ENCODE measurements around the gene SMAD6.
"Not testable (repeated sequence)": the region's sequence is repeated elsewhere in the genome, so short reads cannot be mapped to it uniquely, and the experiment has no call there.

SMAD6 gene

DNA sequence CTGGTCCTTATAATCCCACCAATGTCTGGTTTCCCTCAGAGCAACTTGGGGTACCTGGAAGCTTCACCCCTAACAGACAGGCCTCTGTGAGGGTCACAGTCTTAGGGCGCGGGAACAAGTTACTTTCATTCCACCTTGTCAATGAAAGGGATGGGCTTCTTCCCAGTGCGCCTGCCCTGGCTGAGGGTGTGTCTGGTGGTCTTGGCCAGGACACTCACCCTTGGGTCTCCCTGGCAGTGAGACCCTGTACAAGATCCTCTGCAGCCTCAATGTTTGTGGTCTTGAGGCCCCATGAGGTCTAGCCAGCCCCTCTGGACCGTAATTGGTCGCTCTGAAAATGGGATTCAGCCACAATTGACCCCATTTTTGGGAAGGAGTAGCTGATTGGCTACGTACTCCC lies 40.2 kb downstream of the SMAD6 start:
- no peak for DNase-seq (ENCODE audit: low read depth, low spot score)

DNA sequence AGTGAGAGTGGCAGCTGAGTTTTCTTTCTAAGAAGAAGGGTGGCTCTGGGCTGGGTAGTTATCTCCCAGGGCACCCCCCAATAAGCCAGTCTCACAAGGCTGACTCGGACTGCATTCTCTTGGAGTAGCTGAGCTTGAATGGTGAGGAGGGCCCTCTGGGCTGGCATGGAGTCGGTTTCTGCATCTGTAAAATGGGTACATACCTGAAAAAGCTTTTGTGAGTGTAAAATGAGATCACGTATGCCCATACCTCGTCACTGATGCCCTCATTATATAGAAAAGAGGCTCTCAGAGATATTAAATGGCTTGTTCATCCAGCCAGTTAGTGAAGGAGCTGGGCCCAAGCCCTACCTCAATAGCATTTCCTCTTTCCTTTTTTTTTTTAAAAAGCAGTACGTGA lies 41.2 kb downstream of the SMAD6 start:
- no peak for DNase-seq (ENCODE audit: low read depth, low spot score)

DNA sequence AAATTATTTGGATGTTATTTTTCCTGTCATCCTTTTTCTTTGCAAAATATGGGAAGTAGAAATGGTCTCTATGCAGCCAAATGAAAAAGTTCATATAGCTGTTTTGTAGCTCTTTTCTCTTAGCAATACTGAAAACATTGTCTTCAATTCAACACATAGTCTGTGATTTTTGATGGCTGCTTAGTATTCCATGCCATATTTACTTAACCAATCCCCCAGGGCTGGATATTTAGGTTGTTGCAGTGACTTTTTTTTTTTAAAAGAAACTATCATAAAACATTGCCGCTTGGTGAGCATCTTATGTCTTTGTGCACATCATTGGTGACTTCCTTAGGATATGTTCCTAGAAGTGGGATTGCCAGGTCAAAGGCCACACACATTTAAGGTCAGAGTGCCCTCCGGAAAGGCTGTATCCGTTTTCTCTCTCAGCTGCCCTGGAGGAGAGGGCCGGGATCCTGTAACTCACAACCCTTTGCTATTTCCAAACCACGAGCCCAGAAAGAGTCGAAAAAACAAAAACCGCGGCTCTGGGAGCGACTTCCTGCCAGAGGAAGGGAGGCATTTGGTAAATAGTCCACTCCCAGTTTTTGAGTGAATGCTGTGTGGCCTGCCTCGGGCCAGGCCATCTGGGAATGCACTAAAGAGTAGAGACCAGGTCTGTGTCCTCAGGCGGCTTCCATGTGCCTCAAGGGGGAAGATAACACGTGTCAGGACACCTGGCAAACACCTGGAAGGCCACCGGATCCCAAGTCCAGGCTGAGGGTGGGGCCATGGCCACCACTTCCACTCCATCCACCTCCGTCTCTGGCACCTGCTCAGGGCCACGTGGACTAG lies 41.9 kb downstream of the SMAD6 start:
- no peak for DNase-seq (ENCODE audit: low read depth, low spot score)

DNA sequence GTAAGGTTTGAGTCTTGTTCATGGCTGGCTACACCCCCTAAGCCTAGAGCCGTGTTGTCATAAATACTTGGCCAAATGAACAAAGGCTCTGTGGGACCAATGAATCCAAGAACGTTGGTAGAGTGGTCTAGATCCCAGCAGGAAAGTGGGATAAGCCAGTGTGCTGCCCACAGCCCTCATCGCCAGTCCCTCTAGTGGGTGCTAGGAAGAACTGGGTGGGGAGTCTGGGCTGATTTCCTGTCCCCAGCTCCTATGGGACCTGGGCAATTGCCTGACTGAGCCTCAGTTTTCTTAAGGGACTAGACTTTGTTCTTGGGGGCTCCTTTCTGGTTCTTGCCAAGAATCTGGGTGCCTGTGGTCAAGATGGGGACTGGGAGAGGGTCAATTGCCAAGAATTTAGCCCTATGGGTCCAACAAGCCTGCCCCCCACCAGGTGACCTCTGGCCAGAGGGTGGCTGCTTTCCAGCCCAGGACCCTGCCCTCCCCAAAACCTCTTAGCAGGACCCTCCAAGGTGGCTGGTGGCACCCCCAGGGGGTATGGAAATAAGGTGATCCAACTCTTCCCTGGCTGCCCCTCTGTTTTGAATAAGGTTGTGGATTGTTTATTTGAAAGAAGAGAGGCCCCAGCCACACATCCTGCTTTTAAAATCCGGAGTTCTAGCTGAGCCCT lies 42.7 kb downstream of the SMAD6 start:
- no peak for DNase-seq (ENCODE audit: low read depth, low spot score)

DNA sequence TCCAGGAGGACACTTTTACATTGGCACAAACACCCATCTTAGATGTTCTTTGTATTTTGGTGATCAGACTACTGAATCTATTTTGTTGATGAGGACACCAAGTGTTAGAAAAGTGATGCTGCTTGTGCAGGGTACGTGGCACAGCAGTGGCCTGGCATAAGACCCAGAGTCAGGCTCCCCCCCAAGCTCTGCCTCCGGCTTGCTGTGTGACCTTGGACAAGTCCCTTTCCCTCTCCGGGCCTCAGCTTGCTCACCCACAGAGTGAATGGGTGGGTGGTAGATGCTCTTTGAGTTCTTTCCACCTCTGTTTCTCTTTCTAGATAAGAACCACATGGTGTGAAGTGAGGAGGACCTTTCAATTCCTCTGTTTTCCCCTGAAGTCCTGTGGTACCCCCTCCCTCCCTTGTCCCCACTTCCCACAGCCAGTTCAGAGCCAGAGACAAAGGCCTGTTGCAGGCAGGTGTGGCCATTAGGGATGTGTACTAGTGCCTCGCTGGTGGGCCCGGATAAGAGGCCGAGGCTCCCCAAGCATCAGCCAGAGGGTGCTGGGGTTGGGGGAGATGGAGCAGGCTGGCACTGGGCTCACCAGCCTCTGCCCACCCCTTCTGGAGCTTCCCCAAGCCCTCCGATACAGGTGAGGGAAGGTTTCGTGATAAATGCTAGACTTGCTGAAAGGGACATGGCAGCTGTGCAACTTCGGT lies 43.6 kb downstream of the SMAD6 start:
- DNase-seq (ENCODE audit: low read depth, low spot score), result no peak

DNA sequence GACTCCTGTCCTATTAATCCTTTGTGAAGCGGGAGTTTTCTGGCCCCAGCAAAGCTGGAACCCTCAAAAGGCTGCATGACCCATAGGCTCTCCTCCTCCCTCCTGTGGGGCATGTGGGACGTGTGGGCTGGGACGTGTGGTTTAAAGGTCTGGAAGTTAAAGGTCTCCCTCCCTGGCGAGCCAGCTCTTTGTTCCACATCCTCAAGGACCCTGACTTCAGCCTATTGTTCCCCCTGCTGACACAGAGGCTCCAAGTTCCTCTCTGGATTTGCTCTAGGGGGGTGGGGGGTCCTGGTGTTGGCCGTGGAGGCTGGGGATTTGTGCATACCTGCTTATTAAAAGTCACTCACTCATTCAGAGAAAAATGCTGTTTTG lies 44.2 kb downstream of the SMAD6 start:
- DNase-seq (ENCODE audit: low read depth, low spot score), result no peak

DNA sequence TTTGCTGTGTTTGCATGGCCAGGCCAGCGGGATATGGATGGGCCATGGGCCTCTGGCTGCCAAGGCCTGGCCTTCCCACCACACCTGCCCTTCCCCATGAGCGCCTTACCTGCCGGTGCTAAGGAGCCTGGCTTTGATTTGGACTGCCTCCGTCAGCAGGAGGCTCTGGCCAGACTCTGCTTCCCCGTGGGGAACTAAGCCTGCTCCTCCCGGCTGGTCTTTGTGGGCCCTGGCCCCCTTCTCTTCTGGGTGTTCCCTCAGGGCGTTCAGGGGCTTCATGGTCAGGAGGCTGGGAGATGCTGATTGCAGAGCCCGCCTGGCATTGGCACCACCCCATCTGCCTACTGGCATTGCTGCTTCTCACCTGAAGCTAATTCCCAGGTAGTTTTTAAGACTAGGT lies 45.2 kb downstream of the SMAD6 start:
- DNase-seq (ENCODE audit: low read depth, low spot score), result no peak

DNA sequence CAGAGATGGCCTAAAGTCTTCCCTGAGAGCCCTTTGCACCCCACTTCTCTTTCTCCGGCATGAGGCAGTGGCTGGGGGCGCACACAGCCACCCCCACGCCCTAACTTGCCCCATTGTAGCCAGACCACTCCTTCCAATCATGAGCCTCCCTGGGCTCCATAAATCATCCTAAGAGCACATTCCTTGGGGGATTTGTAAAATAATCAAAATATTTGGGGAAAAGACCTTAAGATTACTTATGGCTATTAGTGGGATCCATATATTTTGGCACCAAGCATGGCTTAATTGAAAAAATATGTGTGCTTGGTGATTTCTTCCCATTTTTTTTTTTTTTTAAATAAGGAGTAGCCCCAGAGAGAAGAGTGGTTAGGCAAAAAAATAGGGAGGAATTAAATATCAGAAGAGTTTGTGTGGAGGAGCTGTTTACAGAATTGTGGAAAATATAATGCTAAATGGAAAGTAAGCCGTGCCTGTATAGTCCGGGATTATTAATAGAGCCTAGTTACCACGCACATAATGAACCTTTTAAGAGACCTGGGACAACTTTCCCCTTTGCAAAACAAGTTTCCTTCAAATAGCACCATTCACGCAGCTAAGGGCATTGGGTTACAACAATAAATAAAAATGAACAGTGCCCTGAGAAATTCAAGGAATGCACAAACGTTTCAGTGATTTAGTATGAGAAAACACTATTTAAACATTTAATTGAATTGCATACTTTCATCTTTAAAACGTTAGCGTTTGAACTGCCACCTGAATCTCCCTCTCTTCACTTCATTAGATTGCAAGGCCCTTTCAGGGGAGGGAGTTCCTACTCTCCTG lies 46.1 kb downstream of the SMAD6 start:
- DNase-seq (ENCODE audit: low read depth, low spot score), result no peak

DNA sequence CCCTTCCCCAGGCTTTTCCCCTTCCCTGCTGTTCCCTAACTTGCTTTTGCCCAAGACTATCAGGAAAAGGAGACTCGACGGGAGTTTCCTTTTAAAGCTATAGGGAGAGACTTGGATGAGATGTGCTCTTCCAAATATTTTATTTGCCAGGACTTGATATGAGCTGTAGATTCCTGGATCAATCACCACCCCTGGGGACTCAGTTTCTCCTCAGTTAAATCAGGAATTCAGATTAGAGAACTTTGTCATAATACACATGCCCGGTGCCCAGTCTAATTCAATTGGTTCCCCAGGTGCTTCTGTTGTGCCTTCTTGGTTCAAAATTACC lies 46.6 kb downstream of the SMAD6 start:
- no peak for DNase-seq (ENCODE audit: low read depth, low spot score)

DNA sequence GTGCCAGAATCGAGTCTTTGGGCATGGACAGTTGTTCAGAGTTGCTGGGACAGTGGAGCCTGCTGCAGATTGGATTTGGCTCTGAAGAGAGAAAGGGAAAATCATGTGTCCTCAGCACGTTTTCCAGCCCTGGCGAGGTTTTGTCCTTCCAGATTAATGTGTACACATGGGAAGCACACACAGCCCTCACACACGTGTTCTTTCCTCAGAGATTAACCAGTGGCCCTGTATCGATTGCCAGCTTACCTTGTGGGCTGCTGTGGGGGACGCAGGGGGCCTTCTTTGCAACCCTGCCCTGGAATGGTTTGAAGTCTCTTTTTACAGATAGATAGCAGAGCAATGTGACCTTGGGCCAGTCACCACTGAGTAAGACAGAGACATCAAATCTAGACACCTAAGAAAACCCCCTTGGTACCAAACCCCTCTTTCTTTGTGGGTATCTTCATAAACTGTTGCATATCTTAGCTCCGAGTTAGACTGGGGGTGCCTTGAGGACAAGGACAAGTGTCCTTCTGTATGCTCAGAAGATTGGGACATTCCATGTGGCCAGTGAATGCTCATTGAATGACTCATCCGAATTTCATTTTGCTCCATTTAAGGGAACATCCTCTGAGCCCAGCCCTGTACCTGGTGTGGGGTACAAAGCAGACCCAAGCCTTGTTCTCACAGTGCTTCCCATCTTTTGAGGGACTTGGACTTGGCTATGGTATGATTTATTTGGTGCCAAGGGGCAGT lies 48.0 kb downstream of the SMAD6 start:
- DNase-seq (ENCODE audit: low read depth, low spot score), result no peak

DNA sequence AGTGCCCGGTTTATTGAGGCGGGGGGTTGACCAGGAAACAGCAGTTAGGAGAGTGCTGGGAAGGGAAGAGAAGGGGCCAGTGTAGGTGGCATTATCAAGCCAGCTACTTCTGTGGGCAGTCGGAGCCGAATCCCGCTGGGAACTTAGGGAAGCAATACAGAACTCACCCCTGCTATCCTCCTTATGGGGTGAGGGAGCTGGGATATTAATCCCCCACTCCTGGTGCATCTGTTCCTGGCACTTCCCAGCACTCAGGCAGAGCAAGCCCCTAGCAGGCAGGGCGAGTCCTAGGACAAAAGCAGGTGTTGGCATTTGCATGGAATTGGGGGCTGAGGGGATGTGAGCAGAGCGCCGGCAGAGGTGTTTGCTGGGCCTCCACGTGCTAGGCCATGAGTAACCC lies 48.6 kb downstream of the SMAD6 start:
- DNase-seq (ENCODE audit: low read depth, low spot score), result no peak

DNA sequence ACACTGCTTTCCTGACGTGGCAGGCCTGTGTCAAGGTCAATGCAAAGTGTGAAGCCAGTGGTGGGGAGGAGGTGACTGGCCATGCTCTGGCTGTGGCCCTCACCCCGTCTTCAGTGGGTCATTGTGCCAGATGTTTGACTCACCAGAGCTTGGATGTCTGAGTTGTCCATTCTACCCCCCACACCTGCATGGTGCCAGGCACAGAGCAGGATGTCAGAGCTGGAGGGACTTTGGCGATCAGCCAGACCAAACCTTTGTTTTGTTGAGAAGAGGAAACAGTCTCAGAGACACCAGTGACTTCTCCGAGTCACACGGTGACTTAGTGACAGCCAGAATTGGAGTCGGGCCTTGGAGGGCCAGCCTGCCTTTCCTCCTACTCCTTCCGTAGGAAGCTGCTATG lies 49.5 kb downstream of the SMAD6 start:
- no peak for DNase-seq (ENCODE audit: low read depth, low spot score)

DNA sequence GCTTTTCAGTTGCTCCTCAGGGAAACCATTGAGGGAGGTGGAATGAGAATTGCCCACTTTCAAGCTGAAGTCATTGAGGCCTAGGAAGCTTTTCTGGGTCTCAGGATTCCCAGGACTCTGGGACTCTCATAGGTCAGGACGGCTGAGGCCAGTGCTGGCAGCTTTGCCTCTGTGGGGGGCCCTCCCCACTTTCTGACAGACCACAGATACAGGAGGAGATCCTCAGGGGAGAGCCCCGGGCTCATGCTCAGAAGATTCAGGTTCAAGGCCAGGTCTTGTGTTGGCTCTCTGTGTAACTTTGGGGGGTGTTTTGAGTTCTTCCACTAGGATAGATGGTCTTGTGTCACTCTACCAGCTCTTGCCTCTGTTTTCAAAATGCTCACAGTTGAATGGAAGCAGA lies 50.0 kb downstream of the SMAD6 start:
- no peak for DNase-seq (ENCODE audit: low read depth, low spot score)

DNA sequence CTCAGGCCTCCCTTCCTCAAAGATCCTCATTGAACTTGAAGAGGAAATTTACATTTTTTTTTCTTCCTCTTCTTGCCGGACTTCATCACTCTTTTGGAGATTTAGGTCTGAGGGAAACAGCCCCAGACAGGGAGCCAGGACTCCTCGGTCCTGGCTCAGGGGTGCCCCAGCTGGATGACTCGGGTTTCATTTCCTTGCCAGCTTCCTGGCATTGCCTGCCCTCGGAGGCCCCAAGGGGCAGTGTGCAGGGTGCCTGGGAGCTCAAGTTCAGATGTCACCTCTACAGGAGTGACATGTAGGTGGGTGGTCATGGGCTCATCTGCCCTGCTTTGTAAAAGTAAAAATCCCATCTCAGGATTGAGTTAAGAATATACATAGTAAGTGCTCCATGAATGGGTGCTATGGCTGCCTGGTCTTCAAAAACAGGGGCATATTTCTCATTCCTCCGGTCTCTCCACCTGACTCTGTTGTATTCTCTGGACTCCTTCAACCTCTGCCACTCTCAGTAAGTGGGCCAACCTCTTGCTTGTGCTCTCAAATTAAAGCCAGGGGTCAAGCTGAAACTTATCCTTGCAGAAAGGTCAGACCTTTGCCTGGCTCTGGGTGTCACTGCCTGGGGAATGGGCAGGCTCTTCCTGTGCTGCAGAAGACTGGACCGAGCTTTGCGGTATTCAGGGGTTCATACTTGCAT lies 51.8 kb downstream of the SMAD6 start:
- no peak for DNase-seq (ENCODE audit: low read depth, low spot score)

DNA sequence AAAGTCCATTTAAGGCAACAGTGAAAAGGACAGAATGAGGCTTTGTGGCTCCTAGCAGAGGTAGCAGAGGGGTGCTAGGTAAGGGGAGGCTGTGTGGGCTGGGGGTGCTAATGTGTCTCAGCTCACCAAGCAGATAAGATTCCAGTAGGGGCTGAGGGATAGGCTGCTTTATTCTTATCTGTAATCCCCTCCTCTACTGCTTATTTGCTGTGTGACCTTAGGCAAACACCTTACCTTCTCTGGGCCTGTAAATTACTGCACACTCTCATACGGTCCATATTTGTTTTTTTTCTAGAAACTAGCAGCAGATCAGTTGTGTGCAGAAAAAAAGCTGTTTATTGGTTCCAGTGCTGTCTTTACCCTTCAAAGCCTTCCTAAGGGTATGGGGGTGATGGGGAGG lies 52.8 kb downstream of the SMAD6 start:
- no peak for DNase-seq (ENCODE audit: low read depth, low spot score)

DNA sequence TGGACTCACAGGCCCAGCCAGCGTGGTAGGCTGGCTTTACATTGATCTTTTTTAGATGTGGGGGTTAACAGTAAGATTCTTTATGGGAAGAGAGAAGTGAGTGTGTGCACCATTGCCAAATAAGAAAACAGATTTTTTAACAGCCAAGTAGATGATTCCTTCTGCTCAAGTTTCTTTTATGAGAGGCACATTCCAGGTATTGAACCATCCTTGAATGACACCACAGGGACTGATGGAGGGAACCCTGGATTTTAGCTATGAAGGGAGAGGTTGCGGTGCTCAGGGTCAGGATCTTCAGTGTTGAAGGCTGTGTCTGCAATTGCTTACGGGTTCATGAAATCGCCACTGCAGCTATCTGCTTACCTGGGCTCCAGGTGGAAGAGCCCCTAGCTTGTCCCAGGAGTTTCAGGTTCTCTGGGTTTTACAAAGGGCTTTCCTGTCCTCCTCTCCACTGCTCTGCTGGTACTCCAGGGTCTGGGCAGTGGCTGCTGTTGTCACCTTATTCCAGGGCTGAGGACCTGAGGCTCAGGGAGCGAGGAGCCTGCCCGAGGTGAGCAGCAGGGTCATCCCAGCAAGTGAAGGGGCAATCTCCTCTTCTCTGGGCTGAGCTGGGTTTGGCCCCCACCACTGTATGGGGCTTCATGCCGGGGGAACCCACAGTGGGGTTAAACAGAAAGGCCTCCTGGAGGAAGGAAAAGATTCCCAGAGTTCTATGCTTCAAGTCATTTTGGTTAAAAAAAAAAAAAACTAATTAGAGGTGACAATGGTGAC lies 53.4 kb downstream of the SMAD6 start:
- DNase-seq (ENCODE audit: low read depth, low spot score), result no peak

DNA sequence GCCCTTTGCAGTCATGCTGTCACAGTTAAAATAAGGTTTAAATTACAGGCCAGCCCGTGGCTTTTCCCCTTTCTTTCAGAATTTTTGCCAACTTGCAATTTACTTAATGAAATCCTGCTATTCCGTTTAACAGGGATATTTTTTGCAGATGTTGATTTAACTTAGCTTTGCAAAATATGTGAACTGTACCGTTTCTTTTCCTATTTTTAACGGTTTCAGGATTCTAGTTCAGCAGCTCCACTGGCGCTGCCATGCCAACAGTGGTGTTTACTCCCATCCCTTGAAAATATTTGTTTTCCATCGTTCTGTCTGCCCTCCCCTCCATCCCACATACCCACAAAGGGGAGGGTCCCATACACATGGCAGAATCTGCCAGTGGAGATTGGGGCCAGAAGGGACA lies 54.3 kb downstream of the SMAD6 start:
- no peak for DNase-seq (ENCODE audit: low read depth, low spot score)

DNA sequence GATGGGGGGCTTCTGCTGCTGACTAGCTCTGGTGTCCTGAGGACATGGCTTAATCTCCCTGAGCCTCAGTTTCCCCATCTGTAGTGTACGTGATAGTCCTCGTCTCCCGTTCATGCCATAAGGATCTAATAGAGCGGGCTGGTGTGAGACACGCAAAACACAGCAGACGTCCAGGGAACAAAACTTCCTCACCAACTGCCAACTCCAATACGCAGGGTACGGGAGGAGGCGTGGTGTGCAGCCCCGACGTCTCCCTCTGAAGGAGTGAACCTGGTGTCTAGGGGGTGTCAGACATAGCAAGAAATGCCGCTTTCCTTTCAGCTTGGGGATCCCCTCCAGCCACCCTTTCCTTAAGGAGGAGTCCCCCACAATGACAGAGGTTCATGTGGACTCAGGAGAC lies 55.0 kb downstream of the SMAD6 start:
- no peak for DNase-seq (ENCODE audit: low read depth, low spot score)

DNA sequence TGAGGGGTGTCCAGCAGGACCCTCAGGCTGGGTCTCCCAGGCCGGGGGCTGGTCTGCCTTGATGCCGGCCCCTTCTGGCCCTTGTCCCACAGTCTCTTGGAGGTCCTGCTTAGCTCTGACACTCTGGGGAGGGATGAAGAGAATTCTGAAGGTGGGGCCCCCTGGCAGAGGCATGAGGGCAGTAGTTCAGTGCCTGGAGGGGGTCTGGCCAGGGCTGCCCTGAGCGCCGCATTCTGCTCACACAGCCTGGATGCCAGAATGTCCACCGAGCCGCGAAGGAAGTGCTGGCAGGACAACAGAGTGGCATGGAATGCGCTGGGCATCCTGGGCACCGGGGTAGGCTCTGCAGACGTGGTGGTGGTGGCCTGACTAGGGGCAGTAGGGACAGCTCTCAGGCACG lies 55.5 kb downstream of the SMAD6 start:
- DNase-seq (ENCODE audit: low read depth, low spot score), result no peak

DNA sequence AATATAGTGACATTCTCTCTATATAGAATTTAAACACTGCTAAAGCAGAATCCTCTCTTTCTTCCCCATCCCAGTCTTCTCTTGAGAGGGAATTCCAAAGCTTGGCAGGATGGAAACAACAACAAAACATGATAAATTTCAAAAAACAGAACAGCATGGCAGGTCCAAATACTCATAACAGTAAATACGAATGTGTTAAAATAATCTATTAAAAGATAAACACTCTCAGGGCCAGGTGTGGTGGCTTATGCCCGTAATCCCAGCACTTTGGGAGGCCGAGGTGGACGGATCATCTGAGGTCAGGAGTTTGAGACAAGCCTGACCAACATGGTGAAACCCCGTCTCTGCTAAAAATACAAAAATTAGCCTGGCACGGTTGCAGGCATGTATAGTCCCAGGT lies 56.2 kb downstream of the SMAD6 start:
- DNase-seq (ENCODE audit: low read depth, low spot score), result not testable (repeated sequence)
